Measurements from ENCODE around the gene VEZF1.

GRCh38 chr17:57937492-57937891 is 50.6 kb downstream of the VEZF1 start:
- TF ChIP-seq CTCF (conservative IDR thresholded peaks at IDR 0.05; ENCODE audit: low read depth, low read length) (no peak), EZH2 (IDR thresholded peaks at IDR 0.05; ENCODE audit: borderline replicate concordance, low read depth, low read length, poor library complexity, severe bottlenecking) (no peak)

All from A673 (cell line).